H1 (cell line): ENCODE data around the gene GRIK1.

ENCODE experiments used
- CBX8 ChIP-seq: fragments of 300-800, 300-1000 bp; sonication (generic); IDR thresholded peaks from 2 replicates; pipeline ENCODE4 v1.7.1; 2016; ENCODE audit warnings: low read depth, low read length, borderline replicate concordance
- CTCF ChIP-seq, 3 experiments: IDR thresholded peaks; 1 replicate in 2 of 3; 2 replicates in 1 of 3; pipeline versions ENCODE4 v1.5.1 to v1.6.1; 2011; ENCODE audit warnings: low read length in 3 of 3, mild to moderate bottlenecking in 3 of 3, inconsistent platforms in 2 of 3, low read depth in 1 of 3, moderate library complexity in 1 of 3; ENCODE audit not compliant: insufficient read depth in 1 of 3; ENCODE audit errors: control extremely low read depth in 1 of 3
- EP300 ChIP-seq, 2 experiments: IDR thresholded peaks; 1 replicate in 1 of 2; 2 replicates in 1 of 2; pipeline ENCODE4 v1.6.1; 2011 to 2012; ENCODE audit warnings: low read depth in 2 of 2, low read length in 2 of 2, mild to moderate bottlenecking in 2 of 2, borderline replicate concordance in 1 of 2, inconsistent platforms in 1 of 2, moderate library complexity in 1 of 2
- JUND ChIP-seq: IDR thresholded peaks from 2 replicates; pipeline ENCODE4 v1.6.1; 2011; ENCODE audit warnings: mild to moderate bottlenecking, improper control_type of control experiment, low read length
- MAX ChIP-seq: IDR thresholded peaks from 2 replicates; pipeline ENCODE4 v1.6.1; 2012; ENCODE audit warnings: inconsistent platforms
- RXRA ChIP-seq: IDR thresholded peaks from 2 replicates; pipeline ENCODE4 v1.6.1; 2011; ENCODE audit warnings: low read depth, mild to moderate bottlenecking, low read length, moderate library complexity; ENCODE audit not compliant: insufficient read depth
- ZNF274 ChIP-seq: IDR thresholded peaks from 2 replicates; pipeline ENCODE4 v1.7.0; 2012; ENCODE audit warnings: low read length, borderline replicate concordance; ENCODE audit errors: extremely low read depth
- TF ChIP-seq, protein P1 (sequence below): IDR thresholded peaks from 2 replicates; pipeline ENCODE4 v1.6.1; 2012; ENCODE audit warnings: inconsistent platforms

- no peak for TF ChIP-seq RXRA
- TF ChIP-seq EP300 (IDR thresholded peaks at IDR 0.05; ENCODE audit: borderline replicate concordance in 1 of 2, low read depth in 2 of 2, low read length in 2 of 2) = no peak
- no peak for TF ChIP-seq CTCF (IDR thresholded peaks at IDR 0.05; ENCODE audit: control extremely low read depth in 1 of 3, insufficient read depth in 1 of 3, low read depth in 1 of 3, low read length in 3 of 3)
- TF ChIP-seq ZNF274 = no peak
- TF ChIP-seq MAX = no peak
- TF ChIP-seq CBX8 = no peak
- no peak for TF ChIP-seq JUND
- TF ChIP-seq, protein P1, sequence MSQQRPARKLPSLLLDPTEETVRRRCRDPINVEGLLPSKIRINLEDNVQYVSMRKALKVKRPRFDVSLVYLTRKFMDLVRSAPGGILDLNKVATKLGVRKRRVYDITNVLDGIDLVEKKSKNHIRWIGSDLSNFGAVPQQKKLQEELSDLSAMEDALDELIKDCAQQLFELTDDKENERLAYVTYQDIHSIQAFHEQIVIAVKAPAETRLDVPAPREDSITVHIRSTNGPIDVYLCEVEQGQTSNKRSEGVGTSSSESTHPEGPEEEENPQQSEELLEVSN = no peak
Measured at GRCh38 chr21:29789393-29789792, 150.4 kb downstream of the GRIK1 start.
